ENCODE data around the gene MLKL. TPM values are rescaled to one million over a fixed set of nuclear protein-coding genes. Genes with fewer than 3 reads are reported as not detected.

MLKL gene
- total RNA-seq, 3 donors from 2014 or later: 10.5 to 23.4 (median 18.0) TPM

- intact Hi-C loops (cut with DNase I, micrococcal nuclease): loop anchor here in 1 of 2 donors (10.0 kb wide), 1 partner anchor 154 kb away; no protein-coding TSS in a partner anchor
- no peak for ATAC-seq
Observed at GRCh38 chr16:74710401-74710800, 9.7 kb upstream of the MLKL start.

GRCh38 chr16:74709441-74709877 is 8.8 kb upstream of the MLKL start:
- no peaks in the 10 kb centered on the region for H3K9me3 ChIP-seq
- no peaks in the 10 kb centered on the region for H3K36me3 ChIP-seq (ENCODE audit: low read depth)
- TF ChIP-seq CTCF (IDR thresholded peaks at IDR 0.05): peak; percentile 87
- DNase-seq: peak; percentile 77 to 89 (median 87)
- intact Hi-C loops (cut with DNase I, micrococcal nuclease): no loop called here
- peak; percentile 98 for ATAC-seq
- no peaks in the 10 kb centered on the region for H3K4me1 ChIP-seq (ENCODE audit: low read depth)
- no peak overlapping the region for H3K4me3 ChIP-seq

More at GRCh38 chr16:74710401-74710800, 9.7 kb upstream of the MLKL start:
- Histone ChIP-seq H3K9me3 (no peaks in the 10 kb centered on the region), H3K4me3 (no peak overlapping the region), H3K36me3 (ENCODE audit: low read depth) (no peaks in the 10 kb centered on the region), H3K4me1 (ENCODE audit: low read depth) (no peaks in the 10 kb centered on the region)
- no peak for DNase-seq
- TF ChIP-seq CTCF (IDR thresholded peaks at IDR 0.05): no peak

- no peak for TF ChIP-seq CTCF (IDR thresholded peaks at IDR 0.05)
Observed at GRCh38 chr16:74700116-74700437, 585 bp downstream of the MLKL start.

GRCh38 chr16:74699666-74700065 is 996 bp downstream of the MLKL start:
- no peak for TF ChIP-seq CTCF (IDR thresholded peaks at IDR 0.05)
- DNase-seq (no peak), ATAC-seq (no peak)
- peaks cover 17% of the 10 kb centered on the region for H3K4me1 ChIP-seq (ENCODE audit: low read depth)
- no peaks in the 10 kb centered on the region for H3K9me3 ChIP-seq
- no peaks in the 10 kb centered on the region for H3K36me3 ChIP-seq (ENCODE audit: low read depth)
- intact Hi-C loops (cut with DNase I, micrococcal nuclease): no loop called here
- H3K4me3 ChIP-seq: peak overlapping the region; percentile 78

More at GRCh38 chr16:74700116-74700437, 585 bp downstream of the MLKL start:
- ATAC-seq: peak; percentile 63
- Histone ChIP-seq H3K36me3 (ENCODE audit: low read depth) (no peaks in the 10 kb centered on the region), H3K4me1 (ENCODE audit: low read depth) (peaks cover 17% of the 10 kb centered on the region), H3K4me3 (peak overlapping the region; percentile 78), H3K9me3 (no peaks in the 10 kb centered on the region)
- intact Hi-C loops (cut with DNase I, micrococcal nuclease): no loop called here
- DNase-seq: peak in 2 of 3 donors; percentile 57 to 64

GRCh38 chr16:74698222-74698621 is 2.4 kb downstream of the MLKL start:
- Histone ChIP-seq H3K9me3 (no peaks in the 10 kb centered on the region), H3K36me3 (ENCODE audit: low read depth) (no peaks in the 10 kb centered on the region), H3K4me1 (ENCODE audit: low read depth) (peaks cover 17% of the 10 kb centered on the region), H3K4me3 (no peak overlapping the region)
- intact Hi-C loops (cut with DNase I, micrococcal nuclease): no loop called here
- ATAC-seq: no peak
- no peak for DNase-seq
- TF ChIP-seq CTCF (IDR thresholded peaks at IDR 0.05): no peak
